GM21526 (cell line): Measurements from ENCODE around the gene HSPA12A.
A peak's percentile ranks its signal among the peaks of the same experiment; 100 is the strongest.

Experiments used
- ATAC-seq: cut with Tn5 transposase; IDR thresholded peaks from one replicate; pipeline ENCODE4 v1.9.1; 2021; ENCODE audit warnings: moderate library complexity; ENCODE audit not compliant: unreplicated experiment, low FRiP score

HSPA12A gene

DNA sequence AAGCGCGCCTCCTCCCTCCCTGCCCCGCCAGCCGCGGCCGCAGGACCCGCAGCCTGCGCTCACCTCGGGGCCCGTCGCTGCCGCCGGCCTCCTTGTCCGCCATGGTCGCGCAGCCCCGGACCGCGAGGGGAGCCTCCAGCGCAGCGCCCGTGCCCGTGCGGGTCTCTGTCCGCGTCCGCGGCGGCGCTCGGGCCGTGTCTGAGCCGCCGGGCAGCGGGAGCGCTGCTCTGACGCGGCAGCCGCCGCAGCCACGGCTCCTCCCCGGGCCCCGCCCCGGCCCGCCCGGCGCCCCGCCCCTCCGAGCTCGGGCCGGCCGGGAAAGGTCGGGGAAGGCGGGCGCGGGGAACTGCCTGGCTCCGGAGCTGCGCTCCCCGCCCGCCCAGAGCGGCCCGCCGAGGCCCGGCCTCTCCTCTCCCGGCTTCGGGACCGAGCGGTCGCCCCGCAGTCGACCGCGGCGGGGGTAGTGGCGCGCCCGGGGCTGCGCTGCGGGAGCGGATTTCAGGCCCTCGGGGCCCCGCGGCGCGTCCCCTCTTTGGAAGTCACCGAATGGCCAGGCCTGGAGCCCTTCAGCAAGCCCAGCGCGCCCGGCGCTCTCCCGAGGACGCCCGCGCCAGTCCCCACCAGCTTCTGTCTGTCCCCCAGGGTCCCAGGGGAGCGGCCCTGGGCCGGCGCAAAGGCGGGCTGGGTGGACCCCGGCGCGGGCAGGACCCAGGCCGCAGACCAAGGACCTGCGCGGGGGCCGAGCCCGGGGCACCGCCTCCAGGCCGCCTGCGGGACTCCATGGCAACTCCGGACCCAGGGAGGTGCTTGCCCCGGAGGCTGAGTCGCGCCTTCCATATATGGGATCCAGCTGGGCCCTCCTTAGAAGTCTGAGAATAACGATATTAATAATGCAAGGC, at the start of gene HSPA12A:
Gene HSPA12A, minus strand, starts transcription at position 200 of the 899 bp plus-strand sequence. Its CDS starts 97 bp downstream, at position 103.
- ATAC-seq = peak; percentile 94

DNA sequence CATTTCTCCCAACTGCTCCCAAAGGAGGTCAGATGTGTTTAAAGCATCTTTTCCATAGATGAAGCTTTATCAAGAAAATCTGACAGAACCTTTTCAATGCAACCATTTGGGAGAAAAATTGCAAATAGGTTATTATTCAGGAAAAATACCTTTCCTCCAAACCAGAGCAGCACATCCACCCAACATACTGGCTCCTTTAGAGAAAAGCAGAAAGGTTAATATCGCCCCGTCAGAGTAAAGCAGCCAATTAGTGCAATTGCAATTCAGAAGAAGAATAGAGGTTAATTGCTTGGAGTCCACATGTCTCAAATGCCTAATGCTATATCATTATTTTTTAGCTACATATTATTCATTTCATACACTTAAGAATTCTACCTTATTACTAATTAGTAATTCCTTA, 48.9 kb upstream of the HSPA12A start:
- no peak for ATAC-seq

DNA sequence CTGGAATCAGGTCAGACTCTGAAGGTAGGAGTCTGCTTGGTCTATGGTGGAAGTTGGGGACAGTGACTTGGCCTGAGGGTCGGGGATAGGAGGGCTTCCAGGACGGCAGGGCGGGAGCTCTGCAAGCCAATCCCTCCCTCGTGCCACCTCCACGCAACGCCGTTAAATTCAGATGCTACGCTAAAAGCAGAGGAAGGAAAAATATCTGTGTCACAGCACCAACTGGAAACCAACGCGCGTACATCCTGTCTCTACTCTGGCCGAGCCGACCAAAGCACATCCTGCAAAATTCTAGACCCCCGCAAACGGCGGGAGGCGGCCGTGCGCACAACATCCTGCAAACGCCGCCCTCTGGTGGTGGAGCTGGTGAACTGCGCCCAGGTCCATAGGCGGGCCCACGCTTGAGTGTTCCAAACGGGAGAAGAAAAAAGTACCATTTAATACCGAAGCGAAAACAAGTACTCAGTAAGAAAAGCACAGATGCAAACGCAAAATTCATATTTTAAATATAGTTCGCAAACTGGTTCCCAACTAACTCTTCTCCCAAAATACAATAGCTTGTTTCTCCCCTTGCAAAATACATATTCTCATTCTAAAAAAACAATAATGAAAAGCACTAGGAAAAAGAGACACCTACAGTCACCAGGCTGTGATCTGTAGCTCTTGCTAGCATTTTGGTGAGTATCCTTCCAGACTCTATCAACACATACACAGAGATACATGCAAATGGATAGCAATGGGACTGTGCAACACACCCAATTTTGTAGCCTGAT, 45.7 kb upstream of the HSPA12A start:
- peak; percentile 76 for ATAC-seq

- no peak for ATAC-seq
Observed at GRCh38 chr10:116787053-116787659, 44.8 kb upstream of the HSPA12A start.

DNA sequence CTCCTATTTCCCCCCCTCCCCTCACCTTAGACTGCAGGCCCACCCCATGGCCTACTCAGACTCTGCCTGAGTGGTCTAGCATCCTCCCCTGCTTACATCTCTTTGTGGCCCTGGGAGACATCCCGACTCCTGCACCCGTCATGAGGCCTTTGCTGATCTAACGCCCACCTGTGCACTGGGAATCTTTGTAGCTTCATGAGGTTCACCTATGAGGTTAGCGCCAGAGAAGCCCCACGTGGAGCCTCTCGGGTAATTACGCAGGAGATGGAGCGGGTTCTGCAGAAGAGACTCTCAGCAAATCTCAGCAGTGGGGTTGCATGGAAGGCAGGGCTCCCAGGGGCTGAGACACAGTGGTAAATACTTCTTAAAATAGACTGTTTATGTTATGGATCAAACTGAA, 43.5 kb upstream of the HSPA12A start:
- ATAC-seq = no peak

DNA sequence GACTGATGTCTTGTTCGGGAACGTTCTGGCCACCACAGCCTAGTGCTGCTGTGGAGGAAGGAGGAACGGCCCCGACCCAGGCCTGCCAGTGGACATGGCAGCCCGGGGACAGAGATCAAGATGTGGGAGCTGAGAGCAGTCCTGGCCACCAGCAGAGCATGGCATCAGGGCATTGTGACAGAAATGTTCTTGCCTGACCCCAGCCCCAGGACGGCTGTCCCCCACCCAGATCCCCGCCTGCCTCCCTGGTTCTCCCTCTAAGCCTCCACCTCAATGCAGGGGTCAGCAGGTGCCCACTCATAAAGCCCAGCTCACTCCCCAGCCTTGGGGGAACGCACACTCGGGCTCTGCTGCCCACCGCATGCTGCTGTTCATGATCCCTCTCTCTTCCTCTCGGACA, 42.9 kb upstream of the HSPA12A start:
- no peak for ATAC-seq

GRCh38 chr10:116784651-116785050, 42.3 kb upstream of the HSPA12A start:
- no peak for ATAC-seq

- ATAC-seq = no peak
Observed at GRCh38 chr10:116784035-116784434, 41.7 kb upstream of the HSPA12A start.

- no peak for ATAC-seq
Observed at GRCh38 chr10:116783011-116783655, 40.8 kb upstream of the HSPA12A start.

- ATAC-seq = no peak
Observed at GRCh38 chr10:116781370-116781884, 39.1 kb upstream of the HSPA12A start.

DNA sequence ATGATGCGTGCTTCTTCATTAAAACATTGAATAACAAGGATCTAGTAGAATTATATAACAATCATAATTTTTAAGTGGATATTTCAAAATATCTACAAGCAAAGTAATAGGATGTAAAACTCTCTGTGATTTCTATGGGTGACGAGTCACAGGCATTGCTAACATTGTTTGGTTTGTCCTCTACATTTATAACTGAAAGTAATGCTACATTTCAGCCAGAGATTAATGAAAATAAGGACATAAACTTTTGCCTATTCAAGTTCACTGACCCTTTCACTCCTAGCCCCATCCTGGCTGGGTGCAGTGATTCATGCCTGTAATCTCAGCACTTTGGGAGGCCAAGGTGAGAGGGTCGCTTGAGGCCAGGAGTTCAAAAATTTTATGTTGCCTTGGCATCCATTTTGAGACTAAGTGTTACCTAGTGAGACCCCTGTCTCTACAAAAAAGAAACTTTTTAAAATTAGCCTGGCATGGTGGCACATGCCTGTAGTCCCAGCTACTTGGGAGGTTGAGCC, 38.4 kb upstream of the HSPA12A start:
- no peak for ATAC-seq

- no peak for ATAC-seq
Observed at GRCh38 chr10:116779076-116779687, 36.8 kb upstream of the HSPA12A start.

GRCh38 chr10:116777006-116777405, 34.6 kb upstream of the HSPA12A start:
- ATAC-seq = no peak

GRCh38 chr10:116775488-116776400, 33.4 kb upstream of the HSPA12A start:
- ATAC-seq = no peak

- ATAC-seq = no peak
Observed at GRCh38 chr10:116774728-116775151, 32.4 kb upstream of the HSPA12A start.

DNA sequence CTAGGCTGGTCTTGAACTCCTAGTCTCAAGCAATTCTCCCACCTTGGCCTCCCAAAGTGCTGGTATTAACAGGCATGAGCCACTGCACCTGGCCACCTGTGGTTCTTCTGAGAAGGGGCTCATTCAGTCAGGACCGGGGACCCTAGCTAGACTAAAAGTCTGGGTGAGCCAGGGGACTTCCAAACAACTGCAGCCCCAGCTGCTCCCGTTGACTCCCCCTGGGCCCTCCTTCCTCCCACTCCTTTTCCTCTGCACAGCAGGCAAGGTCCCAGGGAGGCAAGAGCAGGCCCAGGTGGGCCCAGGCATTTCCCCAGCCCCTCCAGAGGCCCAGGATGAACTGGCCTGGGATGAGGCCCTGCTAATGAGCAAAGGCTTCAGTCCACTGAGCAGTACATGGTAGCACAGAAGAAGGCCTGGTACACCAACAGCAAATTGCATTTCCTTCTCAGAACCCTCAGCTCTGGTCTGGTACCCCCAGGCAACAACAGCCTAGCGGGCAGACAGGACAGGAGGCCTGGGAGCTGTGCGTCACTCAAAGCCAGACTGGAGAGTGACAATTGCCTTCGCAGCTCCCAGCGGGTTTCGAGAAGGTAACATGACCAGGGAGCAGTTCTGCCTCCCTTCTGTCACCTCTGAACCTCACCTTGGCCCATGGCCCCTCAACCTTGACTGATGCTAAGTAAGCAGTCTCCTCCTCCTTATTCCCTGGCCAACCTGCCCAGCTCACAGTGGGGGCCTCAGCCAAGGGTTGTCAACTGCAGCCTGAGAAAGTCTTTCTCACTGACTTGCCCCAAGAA, 30.7 kb upstream of the HSPA12A start:
- no peak for ATAC-seq

DNA sequence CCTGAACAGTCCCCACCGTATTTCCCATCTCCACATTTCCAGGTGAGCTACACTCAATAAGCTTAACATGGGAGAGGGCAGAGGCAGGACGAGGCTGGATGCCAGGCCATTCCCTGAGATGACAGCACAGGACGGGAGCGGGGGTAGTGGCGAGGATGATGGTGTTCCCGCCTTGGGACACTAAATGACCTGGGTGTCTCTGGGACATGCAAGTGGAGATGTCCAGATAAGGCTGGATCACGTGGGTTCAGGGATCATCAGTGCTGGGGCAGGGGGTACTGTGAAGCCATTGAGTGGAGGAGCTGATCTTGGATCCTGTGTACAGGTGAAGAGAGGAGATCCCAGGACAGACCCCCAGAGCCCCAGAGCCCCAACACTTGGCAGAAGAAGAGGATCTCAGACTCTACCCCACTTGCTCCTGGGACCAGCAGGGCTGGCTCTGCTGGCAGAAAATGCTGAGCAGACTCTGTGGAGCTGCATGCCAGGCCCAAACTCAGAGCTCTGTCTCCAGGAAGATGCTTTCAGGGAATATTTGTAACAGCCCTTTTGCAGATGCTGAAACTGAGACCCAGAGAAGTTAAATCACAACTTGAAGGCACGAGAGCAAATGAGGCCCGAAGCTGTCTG, 29.7 kb upstream of the HSPA12A start:
- ATAC-seq = no peak
